ENCODE results near the gene NHSL1. TPM values are rescaled to one million over a fixed set of nuclear protein-coding genes. Genes with fewer than 3 reads are reported as not detected.

NHSL1 gene
- total and polyA plus RNA-seq, 4 donors, result 6.6 to 33.0 (median 20.7) TPM

DNA sequence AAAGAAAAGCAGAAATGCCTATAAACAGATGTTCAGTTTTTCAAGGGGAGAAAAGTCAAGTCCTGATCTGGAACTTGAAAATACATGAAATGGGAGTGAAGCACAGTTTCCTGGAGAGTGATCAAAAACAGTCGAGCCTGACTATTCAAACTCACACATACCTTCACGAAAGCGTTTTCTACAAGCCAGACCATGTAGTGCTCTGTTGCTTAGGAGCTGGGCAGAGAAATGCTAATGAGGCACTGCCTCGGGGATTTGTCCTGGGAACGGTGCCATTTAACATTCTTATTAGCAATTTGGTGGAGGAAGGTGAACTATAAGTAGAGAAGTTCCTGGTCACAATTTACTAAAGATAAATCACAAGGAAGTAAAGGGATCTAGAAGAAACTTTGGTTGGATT is 5.9 kb downstream of the NHSL1 start (continued):
- TF ChIP-seq, protein P1, sequence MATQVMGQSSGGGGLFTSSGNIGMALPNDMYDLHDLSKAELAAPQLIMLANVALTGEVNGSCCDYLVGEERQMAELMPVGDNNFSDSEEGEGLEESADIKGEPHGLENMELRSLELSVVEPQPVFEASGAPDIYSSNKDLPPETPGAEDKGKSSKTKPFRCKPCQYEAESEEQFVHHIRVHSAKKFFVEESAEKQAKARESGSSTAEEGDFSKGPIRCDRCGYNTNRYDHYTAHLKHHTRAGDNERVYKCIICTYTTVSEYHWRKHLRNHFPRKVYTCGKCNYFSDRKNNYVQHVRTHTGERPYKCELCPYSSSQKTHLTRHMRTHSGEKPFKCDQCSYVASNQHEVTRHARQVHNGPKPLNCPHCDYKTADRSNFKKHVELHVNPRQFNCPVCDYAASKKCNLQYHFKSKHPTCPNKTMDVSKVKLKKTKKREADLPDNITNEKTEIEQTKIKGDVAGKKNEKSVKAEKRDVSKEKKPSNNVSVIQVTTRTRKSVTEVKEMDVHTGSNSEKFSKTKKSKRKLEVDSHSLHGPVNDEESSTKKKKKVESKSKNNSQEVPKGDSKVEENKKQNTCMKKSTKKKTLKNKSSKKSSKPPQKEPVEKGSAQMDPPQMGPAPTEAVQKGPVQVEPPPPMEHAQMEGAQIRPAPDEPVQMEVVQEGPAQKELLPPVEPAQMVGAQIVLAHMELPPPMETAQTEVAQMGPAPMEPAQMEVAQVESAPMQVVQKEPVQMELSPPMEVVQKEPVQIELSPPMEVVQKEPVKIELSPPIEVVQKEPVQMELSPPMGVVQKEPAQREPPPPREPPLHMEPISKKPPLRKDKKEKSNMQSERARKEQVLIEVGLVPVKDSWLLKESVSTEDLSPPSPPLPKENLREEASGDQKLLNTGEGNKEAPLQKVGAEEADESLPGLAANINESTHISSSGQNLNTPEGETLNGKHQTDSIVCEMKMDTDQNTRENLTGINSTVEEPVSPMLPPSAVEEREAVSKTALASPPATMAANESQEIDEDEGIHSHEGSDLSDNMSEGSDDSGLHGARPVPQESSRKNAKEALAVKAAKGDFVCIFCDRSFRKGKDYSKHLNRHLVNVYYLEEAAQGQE (IDR thresholded peaks at IDR 0.05), result no peak
- TF ChIP-seq TAF1 (conservative IDR thresholded peaks at IDR 0.05), result no peak

DNA sequence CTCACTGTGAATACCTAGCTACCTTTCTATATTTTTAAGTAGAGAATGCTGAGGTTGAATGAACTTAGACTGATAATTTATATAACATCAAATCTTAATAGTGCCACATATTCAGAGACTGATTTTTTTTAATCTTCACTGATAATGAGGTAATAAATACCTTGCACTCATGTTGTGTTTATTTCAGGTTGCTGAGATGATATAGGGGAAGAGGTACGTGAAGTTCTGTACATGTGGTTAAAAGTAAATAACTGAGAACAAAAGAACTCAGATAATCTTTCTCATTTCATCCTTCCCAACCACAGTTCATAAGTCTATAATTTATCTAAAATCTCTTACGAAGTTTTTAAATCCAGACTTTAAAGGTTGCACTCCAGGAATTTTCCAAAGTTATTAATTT is 6.4 kb downstream of the NHSL1 start:
- Histone ChIP-seq H3K4me1 (ENCODE audit: control insufficient read depth in 4 of 4, insufficient read depth in 4 of 4, low read length in 3 of 4) (peaks cover 0 to 47% (median 34%) of the 10 kb centered on the region in 4 donors), H3K9me3 (ENCODE audit: control insufficient read depth in 4 of 4, low read length in 3 of 4) (no peaks in the 10 kb centered on the region), H3K27me3 (ENCODE audit: control insufficient read depth in 4 of 4, insufficient read depth in 4 of 4, low read length in 3 of 4) (no peaks in the 10 kb centered on the region), H3K4me3 (ENCODE audit: low read depth in 1 of 3, low read length in 3 of 3) (no peak overlapping the region), H3K9ac (ENCODE audit: low read depth in 1 of 2, low read length in 2 of 2) (no peak overlapping the region), H3K36me3 (ENCODE audit: control insufficient read depth in 4 of 4, insufficient read depth in 3 of 4, low read depth in 1 of 4, low read length in 3 of 4) (peaks cover 0 to 13% (median 4%) of the 10 kb centered on the region in 4 donors), H3K27ac (ENCODE audit: low read depth in 1 of 2, low read length in 2 of 2) (no peak overlapping the region)
- DNase-seq (ENCODE audit: low spot score), result no peak
- no peak for TF ChIP-seq FOXA2 (IDR thresholded peaks at IDR 0.05)
- TF ChIP-seq TAF1 (conservative IDR thresholded peaks at IDR 0.05), result no peak
- no peak for TF ChIP-seq YY1 (IDR thresholded peaks at IDR 0.05)
- no peak for TF ChIP-seq RAD21 (IDR thresholded peaks at IDR 0.05)
- TF ChIP-seq, protein P1 (IDR thresholded peaks at IDR 0.05), result no peak
- no peak for TF ChIP-seq RXRA (IDR thresholded peaks at IDR 0.05)
- no peak for TF ChIP-seq SP1 (IDR thresholded peaks at IDR 0.05)
- TF ChIP-seq EGR1 (IDR thresholded peaks at IDR 0.05; ENCODE audit: low read depth in 2 of 2), result no peak
- TF ChIP-seq FOXA1 (IDR thresholded peaks at IDR 0.05), result no peak
- TF ChIP-seq, protein P2, sequence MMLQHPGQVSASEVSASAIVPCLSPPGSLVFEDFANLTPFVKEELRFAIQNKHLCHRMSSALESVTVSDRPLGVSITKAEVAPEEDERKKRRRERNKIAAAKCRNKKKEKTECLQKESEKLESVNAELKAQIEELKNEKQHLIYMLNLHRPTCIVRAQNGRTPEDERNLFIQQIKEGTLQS (IDR thresholded peaks at IDR 0.05), result no peak
- TF ChIP-seq, protein P3, sequence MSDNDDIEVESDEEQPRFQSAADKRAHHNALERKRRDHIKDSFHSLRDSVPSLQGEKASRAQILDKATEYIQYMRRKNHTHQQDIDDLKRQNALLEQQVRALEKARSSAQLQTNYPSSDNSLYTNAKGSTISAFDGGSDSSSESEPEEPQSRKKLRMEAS (IDR thresholded peaks at IDR 0.05), result no peak
- no peak for TF ChIP-seq HNF4A (conservative IDR thresholded peaks at IDR 0.05)
- no peak for TF ChIP-seq GABPA (IDR thresholded peaks at IDR 0.05 in 1 of 2, conservative IDR thresholded peaks at IDR 0.05 in 1 of 2)
- TF ChIP-seq NR2F2 (IDR thresholded peaks at IDR 0.05), result no peak
- no peak for TF ChIP-seq HNF4G (IDR thresholded peaks at IDR 0.05)
- TF ChIP-seq JUND (IDR thresholded peaks at IDR 0.05), result no peak
- TF ChIP-seq CTCF (IDR thresholded peaks at IDR 0.05; ENCODE audit: low read depth, low read length, missing input control), result no peak
- TF ChIP-seq ZBTB33 (IDR thresholded peaks at IDR 0.05), result no peak
- 49% methylated on average over 2 of the region's 2 CpGs for WGBS

All from liver (tissue), 9 donors.